Measurements from ENCODE around the gene CGNL1. TPM values are rescaled to one million over a fixed set of nuclear protein-coding genes. Genes with fewer than 3 reads are reported as not detected.

The CGNL1 gene
- total RNA-seq, 6 experiments from 2014 or later, result 23.6 to 54.5 (median 42.9) TPM

GRCh38 chr15:57422113-57422754, 45.9 kb downstream of the CGNL1 start:
- H3K36me3 ChIP-seq, result no peaks in the 10 kb centered on the region
- no peaks in the 10 kb centered on the region for H3K27me3 ChIP-seq
- DNase-seq (no peak), ATAC-seq (peak; percentile 21 to 54 (median 37))
- H3K4me1 ChIP-seq, result peaks cover 0 to 37% (median 12%) of the 10 kb centered on the region in 4 donors
- peak overlapping the region; percentile 54 to 67 (median 56) for H3K27ac ChIP-seq
- H3K4me3 ChIP-seq, result no peak overlapping the region
- WGBS (ENCODE audit: insufficient coverage, low coverage, low lambda C conversion rate, missing lambda C conversion rate), result 46% methylated on average over 2 of the region's 2 CpGs
- TF ChIP-seq, protein P1, sequence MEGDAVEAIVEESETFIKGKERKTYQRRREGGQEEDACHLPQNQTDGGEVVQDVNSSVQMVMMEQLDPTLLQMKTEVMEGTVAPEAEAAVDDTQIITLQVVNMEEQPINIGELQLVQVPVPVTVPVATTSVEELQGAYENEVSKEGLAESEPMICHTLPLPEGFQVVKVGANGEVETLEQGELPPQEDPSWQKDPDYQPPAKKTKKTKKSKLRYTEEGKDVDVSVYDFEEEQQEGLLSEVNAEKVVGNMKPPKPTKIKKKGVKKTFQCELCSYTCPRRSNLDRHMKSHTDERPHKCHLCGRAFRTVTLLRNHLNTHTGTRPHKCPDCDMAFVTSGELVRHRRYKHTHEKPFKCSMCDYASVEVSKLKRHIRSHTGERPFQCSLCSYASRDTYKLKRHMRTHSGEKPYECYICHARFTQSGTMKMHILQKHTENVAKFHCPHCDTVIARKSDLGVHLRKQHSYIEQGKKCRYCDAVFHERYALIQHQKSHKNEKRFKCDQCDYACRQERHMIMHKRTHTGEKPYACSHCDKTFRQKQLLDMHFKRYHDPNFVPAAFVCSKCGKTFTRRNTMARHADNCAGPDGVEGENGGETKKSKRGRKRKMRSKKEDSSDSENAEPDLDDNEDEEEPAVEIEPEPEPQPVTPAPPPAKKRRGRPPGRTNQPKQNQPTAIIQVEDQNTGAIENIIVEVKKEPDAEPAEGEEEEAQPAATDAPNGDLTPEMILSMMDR (IDR thresholded peaks at IDR 0.05), result no peak
- no peak for TF ChIP-seq POLR2A (IDR thresholded peaks at IDR 0.05)
- H3K9me3 ChIP-seq, result no peaks in the 10 kb centered on the region
- intact Hi-C loops (cut with DNase I), result no loop called here

- intact Hi-C loops (cut with DNase I), result no loop called here
- TF ChIP-seq, protein P1 (IDR thresholded peaks at IDR 0.05), result no peak
- TF ChIP-seq POLR2A (IDR thresholded peaks at IDR 0.05), result no peak
- no peak overlapping the region for H3K4me3 ChIP-seq
- WGBS (ENCODE audit: insufficient coverage, low coverage, low lambda C conversion rate, missing lambda C conversion rate), result 92% methylated on average over 8 of the region's 15 CpGs
- no peaks in the 10 kb centered on the region for H3K27me3 ChIP-seq
- no peaks in the 10 kb centered on the region for H3K36me3 ChIP-seq
- DNase-seq, result no peak
- no peak overlapping the region for H3K27ac ChIP-seq
- no peak for ATAC-seq
- no peaks in the 10 kb centered on the region for H3K9me3 ChIP-seq
- peaks cover 0 to 36% (median 15%) of the 10 kb centered on the region in 4 donors for H3K4me1 ChIP-seq
Observed at GRCh38 chr15:57423599-57424140, 47.4 kb downstream of the CGNL1 start.

GRCh38 chr15:57424628-57425405, 48.5 kb downstream of the CGNL1 start:
- intact Hi-C loops (cut with DNase I), result no loop called here
- DNase-seq (no peak), ATAC-seq (no peak)
- H3K27ac ChIP-seq, result no peak overlapping the region
- H3K36me3 ChIP-seq, result no peaks in the 10 kb centered on the region
- H3K4me3 ChIP-seq, result no peak overlapping the region
- TF ChIP-seq POLR2A (IDR thresholded peaks at IDR 0.05), result no peak
- TF ChIP-seq, protein P1 (IDR thresholded peaks at IDR 0.05), result no peak
- no peaks in the 10 kb centered on the region for H3K9me3 ChIP-seq
- 88% methylated on average over 6 of the region's 6 CpGs for WGBS (ENCODE audit: insufficient coverage, low coverage, low lambda C conversion rate, missing lambda C conversion rate)
- no peaks in the 10 kb centered on the region for H3K27me3 ChIP-seq
- peaks cover 0 to 36% (median 15%) of the 10 kb centered on the region in 4 donors for H3K4me1 ChIP-seq

DNA sequence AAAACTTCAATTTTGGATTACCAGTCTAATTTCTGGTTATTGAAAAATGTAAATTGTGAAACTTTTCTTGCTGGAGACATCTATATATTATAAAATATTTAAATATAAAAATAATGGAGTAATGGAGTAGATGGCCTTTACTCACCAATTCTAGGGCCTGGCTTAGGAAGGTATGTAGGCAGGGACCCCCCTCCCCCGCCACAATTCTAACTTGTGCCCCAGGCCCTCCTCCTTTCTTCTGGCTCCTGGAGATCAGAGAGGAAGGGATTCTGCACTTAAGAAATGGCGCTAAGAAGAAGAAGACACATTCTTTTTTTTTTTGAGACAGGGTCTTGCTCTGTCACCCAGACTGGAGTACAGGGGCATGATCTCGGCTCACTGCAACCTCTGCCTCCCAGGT, 49.5 kb downstream of the CGNL1 start:
- Histone ChIP-seq H3K27me3 (no peaks in the 10 kb centered on the region), H3K27ac (peak overlapping the region in 2 of 3 donors; percentile 35 to 67)
- ATAC-seq, result no peak

More for the DNA sequence above, 49.5 kb downstream of the CGNL1 start:
- WGBS (ENCODE audit: insufficient coverage, low coverage, low lambda C conversion rate, missing lambda C conversion rate), result 60% methylated on average over 3 of the region's 3 CpGs
- Histone ChIP-seq H3K4me3 (no peak overlapping the region), H3K9me3 (no peaks in the 10 kb centered on the region), H3K36me3 (no peaks in the 10 kb centered on the region), H3K4me1 (peaks cover 0 to 36% (median 15%) of the 10 kb centered on the region in 4 donors)
- intact Hi-C loops (cut with DNase I), result no loop called here
- no peak for DNase-seq
- TF ChIP-seq, protein P1 (IDR thresholded peaks at IDR 0.05), result no peak
- TF ChIP-seq POLR2A (IDR thresholded peaks at IDR 0.05), result no peak
